Islet of Langerhans (tissue), 1 donor: ENCODE results near the gene SLC2A9.
"Not testable (repeated sequence)": the region's sequence is repeated elsewhere in the genome, so short reads cannot be mapped to it uniquely, and the experiment has no call there.

Experiments used
- FAIRE-seq: peaks from one replicate; lab custom pipeline; 2011; peaks lifted over from hg19 to GRCh38; lab: Jason Lieb, UNC

SLC2A9 gene

DNA sequence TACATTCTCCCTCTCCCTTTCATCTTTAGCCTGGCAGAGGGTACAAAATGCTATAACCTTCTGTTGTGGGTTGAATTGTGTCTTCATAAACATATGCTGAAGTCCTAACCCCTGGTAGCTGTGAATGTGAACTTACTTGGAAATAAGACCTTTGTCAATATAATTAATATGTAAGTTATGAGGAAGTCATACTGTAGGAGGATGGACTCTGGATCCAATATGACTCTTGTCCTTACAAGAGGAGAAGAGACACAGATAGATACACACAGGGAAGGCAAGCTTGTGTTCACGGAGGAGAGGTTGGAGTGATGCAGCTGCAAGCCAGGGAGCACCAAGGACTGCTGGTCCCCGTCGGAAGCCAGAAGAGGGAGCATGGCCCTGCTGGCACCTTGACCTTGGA lies 94.7 kb downstream of the SLC2A9 start:
- FAIRE-seq, result no peak

DNA sequence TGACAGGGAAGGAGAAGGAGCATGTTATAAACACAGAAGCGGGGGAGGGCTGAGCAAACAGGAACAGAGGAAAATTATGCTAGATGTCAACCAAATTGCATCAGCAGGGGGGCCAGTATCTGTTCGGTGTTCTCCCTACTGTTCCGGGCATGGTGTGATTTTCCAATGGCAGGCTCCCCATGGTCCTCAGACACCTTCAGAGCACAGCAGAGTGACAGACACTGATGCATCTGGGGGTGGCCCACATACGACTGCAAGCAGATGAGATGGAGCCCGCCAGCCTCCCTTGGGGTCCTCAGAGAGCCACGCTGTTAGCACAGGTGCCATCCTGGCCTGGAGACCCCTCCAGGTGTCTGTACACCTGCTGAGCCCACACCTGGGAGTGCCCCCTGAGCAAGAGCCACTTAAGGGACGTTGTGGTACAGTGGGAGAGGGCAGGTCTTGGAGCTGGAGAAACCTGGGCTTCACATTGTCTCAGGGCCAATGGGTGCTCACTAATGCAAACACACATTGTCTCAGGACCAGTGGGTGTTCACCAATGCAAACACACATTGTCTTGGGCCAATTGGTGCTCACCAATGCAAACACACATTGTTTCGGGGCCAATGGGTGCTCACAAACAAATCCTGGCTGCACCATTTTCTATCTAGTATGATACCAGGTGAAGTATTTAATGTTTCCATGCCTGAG lies 95.4 kb downstream of the SLC2A9 start:
- no peak for FAIRE-seq

DNA sequence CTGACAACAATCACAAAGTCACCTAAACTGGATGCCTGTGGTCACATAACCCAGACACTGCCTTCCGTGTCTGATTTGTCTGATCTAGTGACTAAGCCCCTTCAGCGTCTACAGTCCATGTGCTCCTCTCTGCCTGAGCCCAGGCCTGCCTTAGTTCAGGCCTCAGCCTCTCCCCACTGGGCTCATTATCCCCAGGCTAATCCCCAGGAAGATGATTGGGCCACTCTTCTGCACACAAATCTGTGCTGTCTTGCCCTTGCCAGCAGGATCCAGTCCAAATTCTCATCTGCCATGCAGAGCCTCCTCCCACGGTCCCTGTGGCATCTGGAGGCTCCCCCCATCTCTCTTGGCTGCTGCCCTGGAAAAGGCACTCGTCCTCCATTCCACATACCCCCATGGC lies 96.5 kb downstream of the SLC2A9 start:
- FAIRE-seq, result no peak

DNA sequence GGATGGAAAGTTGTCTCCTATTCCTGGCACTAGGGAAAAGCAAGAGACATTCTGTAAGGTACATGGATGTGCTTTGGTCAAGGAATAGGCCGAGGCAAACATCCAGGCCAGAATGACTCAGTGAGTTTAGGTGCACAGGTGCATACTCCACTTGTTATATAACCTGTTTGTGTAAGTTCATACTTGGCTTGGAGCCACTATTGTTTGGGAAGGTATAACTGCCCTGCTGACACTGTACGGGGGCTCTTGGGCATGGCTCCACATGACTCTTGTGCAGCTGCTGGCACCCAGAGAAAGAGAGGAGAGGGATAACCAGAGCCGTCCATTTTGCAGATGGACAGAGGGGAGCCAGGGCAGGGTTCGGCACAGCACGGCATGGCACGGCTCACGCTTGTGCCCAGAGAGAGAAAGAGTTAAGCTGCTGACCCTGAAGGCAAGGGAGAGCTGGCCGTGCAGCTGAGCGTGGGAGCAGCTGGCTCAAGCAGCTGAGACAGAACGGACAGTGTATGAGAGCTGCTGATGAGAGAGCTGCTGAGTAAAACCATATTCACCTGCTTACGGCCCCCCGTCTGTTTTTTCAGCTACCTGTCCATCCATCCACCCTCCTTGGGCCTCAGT lies 98.0 kb downstream of the SLC2A9 start:
- no peak for FAIRE-seq

DNA sequence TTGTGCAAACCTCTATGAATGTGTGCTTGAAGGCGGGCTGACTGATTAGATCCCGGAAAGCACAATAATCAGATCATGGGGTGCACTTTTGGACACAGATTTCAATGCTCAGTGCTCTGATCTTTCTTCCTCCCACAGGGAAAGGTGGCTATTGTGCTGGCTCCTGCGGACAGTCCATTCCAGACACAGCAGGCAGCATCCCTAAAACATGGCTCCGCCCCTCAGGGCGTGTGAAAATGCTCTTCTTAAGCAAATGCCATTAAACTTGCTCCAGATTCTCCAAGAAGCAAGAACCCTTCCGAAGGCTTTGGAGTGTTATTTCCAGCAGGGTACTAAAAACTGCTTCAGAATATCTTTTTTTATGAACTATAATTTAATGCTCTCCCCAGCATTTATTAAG lies 100.0 kb downstream of the SLC2A9 start:
- FAIRE-seq, result no peak

DNA sequence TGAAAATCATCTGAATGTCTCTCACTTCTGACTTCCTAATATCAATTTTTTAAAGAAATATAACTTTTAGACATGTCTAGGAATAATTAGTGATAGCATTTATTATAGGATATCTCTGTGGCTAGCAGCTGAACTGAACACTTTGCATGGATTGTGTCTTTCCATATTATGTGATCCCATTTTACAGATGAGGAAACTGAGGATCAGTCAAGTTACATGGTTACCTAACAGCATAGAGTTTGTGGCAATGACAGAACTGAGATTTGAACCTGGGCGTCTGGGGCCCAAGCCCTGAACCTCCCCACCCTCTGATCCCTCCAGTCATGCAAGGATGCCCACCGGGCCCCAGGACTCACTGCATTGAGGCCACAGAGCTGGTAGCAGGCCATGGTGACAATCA lies 101.3 kb downstream of the SLC2A9 start:
- no peak for FAIRE-seq

DNA sequence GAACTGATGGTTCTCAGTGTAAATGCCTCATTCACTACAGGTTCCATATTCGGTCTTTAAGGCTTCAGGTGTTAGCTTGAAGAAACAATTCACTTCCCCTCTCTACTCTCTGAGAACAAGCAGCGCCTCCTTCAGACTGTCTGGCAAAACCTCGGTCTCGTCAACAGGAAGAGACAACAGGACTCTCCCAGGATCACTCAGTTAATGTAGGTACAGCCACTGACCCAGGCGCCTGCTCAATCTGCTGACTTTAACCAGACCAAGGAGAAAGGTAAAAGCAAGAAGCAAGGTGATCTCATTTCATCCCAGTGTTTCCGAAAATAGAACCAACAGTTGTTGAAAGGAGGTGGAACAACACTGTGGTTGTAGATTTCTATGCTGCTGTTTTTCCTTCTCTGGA lies 102.2 kb downstream of the SLC2A9 start:
- no peak for FAIRE-seq

DNA sequence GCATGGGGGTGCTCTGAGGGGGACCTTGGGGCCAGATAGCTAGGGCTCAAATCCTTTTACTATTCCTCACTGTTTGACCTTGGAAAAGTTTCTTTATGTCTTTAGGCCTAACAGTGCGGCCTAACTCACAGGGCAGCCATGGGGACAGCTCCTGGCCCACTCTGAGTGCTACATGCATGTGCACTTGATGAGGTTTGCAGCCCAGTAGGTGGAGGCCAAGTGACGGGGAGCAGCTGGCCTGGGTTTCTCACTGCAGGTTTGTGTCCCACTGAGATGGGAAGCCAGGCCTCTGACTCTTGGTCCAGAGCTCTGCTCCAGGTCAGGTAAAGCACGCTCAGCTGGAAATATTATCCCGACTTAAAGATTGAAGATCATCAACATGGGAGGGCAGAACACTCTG lies 102.8 kb downstream of the SLC2A9 start:
- no peak for FAIRE-seq

DNA sequence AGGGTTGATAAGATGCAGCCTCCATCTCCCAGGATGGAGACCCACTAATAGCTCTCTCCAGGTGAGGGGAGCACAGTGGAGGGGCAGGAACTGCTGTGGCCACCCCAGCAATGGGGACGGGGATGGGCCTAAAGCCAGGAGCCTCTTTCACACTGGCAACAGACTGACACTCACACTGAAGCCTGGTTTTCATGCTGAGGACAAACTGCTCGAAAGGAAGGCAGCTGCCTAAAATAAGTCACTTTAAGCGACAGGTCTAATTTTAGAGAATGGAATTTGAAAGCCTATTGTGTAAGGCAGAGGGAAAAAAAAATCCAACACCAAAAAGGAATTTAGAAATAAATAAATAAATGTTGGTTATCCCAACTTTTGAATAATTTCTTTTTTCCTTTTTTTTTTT lies 104.4 kb downstream of the SLC2A9 start:
- FAIRE-seq, result no peak

DNA sequence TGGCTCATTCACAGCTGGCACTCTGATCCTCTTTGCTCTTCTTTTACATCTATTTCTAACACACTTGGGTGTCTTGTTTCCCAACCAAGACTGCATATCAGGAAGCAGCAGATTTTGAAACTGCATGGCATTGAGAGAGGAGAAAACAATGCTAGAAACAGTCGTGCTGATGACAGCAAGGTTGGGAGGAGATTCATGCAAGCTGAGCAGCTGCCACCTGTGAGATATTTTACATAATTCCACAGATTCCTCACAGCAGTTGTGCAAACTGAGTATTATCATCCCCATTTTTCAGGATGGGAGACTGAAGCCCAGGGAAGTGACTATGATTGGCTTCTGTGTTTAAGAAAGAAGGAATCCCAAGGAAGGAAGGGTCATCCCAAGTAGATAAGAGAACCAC lies 105.0 kb downstream of the SLC2A9 start:
- no peak for FAIRE-seq

DNA sequence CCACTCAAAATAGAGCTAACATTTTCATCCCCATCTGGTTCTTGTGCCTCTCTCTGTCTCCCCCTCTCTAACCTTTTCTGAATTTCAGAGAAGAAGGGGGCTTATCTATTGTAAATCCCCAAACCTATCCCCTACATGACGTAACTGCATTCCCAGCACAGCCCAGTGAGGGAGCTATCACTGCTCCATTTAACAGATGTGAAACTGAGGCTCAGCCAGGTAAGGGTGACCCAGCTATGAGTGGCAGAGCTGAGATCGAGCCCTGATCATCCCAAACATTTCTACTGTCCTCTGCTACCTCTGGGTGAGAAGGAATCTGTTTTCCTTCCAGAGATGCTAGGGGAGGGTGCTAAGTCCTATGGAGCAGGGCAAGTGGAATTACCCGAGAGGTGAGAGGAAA lies 107.5 kb downstream of the SLC2A9 start:
- FAIRE-seq, result no peak

DNA sequence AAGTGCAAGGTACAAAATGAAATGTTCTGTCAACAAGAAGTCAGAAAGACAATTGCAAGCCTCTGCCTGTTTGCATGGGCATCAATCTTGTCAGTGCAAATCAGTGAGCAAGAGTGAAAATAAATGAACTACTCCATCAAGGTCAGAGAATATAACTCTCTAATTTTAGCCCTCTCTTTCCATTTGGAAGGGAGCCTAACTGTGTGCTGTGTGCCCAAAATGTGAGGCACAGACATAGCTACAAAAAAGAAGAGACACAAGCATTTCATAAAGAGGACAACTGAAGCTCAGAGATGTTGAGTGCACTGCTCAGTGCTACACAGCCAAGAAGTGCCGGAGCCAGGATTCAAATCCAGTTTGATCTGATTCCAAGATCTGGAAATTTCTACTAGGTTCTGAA lies 114.3 kb downstream of the SLC2A9 start:
- no peak for FAIRE-seq

DNA sequence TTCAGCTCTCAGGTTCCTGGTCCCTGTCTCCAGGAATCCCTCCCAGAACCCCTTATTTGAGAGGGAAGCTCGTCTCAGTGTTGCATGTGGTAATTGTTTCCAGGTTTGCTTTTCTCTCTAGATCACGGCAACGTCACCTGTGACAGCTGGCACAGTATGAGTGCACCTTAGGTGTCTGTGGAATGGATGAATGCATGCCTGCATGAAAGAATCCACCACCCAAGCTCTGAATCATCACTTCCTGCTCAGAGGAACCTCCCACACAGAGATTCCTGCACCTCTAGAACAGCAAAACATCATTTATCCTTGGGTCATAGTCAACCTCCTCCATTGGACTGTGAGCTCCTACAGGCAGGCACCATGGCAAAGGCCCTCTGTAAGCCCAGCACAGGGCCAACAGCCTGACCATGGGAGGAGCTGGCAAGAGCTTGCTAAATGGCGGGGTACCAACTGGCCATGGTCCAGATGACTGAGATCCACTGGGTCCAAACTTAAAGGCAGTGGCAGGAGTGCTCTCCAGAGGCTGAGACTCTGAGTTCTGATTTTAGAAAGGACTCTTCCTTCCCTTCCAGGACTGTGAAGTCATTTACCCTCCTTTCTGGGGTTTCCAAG lies 116.2 kb downstream of the SLC2A9 start:
- FAIRE-seq, result no peak

DNA sequence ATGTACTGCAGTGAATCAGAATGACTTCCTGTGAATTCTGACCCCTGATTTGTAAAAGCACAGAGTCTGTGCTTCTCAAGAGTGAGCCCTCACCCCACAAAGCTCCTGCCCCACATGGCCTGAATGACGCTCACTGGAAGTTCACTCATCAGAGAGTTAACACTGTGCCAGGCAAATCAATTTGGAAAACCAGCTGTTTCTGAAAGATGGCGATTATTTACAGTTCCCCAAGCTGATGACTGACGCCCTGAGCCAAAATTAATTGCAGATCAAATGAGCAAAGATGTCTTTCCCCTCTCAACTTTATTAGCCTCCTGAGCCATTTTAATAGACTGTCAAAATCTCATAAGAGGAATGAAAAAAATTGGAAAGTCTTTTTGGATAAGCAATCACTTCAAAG lies 118.0 kb downstream of the SLC2A9 start:
- FAIRE-seq, result no peak

DNA sequence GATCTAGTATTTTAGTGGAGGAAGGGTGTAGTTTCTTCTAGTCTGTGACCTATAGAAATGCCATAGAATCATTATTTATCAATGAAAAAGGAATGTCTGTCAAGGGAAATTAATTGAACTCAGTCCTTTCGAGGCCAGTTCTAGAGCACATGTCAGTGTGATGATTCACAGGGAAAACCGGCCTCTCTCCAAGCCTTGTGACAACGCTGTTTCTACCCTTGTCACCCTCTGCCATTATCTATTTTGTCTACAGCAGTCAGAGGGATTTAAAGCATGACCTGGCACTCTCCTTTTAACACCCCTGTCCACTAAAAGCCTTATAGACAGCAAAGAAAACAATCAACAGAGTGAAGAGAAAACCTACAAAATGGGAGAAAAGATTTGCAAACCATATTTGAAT lies 120.0 kb downstream of the SLC2A9 start:
- FAIRE-seq, result no peak

DNA sequence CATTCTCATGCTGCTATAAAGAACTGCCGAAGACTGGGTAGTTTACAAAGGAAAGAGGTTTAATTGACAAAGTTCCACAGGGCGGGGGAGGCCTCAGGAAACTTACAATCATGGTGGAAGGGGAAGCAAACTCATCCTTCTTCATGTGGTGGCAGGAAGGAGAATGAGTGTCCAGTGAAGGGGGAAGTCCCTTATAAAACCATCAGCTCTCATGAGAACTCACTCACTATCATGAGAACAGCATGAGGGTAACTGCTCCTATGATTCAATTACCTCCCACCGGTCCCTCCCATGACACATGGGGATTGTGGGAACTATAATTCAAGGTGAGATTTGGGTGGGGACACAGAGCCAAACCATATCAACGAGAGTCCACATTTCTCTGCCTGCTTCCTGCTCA lies 120.7 kb downstream of the SLC2A9 start:
- not testable (repeated sequence) for FAIRE-seq

DNA sequence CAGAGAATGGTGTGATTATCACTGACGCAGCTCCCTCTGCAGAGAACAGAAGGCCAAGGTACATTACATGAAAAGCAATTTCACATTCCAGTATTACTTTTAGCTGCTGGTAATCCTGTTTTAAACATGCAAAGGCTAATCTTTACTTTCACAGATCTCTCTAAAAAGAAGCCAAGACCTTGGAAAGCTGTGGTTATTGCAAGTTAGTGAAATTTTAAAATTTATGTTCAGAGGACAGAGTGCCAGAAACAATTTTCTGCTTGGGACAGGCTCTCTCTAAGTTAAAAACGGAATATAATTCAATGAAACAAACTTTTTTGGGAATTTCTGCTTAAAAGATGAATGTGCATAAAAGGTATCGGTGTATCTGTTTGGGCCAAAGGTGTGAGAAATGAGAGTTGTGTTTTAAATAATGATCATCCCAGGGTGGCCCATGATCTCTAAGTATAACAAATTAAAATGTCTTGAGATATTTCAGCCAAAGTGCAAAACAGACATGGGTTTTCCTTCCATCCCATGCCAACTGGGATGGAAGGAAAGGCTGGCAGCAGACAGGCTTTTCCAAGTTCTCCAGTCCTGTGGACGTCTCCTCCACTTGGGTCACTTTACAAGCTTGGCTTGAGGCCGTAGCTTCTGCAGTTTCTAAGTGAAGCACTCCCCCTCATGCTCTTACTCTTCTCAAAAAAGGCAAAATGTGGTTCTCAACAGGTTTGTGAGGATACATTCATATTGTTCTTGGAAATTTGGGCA lies 121.8 kb downstream of the SLC2A9 start:
- no peak for FAIRE-seq

DNA sequence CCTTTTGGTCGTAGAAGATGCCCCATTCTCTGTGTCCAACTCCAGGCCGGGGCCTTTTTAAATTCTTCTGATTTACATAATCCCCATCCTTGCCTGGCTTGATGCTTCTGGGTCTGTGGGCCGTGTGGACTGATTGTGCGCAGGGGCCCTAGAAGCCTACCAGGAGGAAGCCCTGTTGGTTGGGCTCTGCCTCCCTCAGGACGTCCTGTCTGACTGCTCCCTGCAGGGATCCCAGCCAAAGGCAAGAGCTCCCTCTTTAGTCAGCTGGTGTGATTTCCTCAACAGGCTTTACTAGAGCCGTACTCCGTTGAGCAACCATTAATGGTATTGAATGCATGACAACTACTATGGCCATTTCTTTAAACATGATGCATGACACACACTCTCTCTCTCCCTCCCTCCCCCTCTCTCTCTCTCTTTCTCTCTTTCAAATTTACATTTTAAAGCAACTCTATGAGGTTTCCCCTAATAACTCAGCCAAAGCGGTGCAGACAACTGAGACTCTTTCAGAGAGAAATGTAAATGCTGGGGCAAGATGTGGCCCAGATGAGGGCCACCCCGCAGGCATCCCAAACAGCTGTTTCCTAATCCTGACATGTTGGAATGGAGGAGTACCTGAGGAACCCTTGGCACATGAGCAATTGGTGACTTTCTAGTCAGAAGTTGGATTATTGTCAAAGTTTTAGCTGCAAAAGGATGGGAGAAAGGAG lies 122.5 kb downstream of the SLC2A9 start:
- no peak for FAIRE-seq

DNA sequence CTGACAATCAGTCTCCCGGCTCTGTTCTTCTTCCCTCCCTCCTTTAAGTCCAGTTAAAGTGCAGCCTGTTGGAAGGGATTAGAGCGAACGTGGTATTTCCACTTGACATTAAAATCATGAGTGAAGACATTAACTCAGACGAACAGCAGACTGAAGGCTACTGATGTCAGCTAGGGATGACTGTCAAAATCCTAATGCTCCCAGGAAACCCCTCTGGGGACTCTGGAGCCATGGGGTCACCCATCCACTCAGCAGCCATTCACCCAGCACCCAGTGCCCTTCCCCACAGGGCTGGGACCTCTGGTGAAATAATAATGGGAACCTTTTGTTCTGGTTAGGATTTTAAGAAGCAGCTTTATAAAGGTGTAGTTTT lies 126.0 kb downstream of the SLC2A9 start:
- no peak for FAIRE-seq

DNA sequence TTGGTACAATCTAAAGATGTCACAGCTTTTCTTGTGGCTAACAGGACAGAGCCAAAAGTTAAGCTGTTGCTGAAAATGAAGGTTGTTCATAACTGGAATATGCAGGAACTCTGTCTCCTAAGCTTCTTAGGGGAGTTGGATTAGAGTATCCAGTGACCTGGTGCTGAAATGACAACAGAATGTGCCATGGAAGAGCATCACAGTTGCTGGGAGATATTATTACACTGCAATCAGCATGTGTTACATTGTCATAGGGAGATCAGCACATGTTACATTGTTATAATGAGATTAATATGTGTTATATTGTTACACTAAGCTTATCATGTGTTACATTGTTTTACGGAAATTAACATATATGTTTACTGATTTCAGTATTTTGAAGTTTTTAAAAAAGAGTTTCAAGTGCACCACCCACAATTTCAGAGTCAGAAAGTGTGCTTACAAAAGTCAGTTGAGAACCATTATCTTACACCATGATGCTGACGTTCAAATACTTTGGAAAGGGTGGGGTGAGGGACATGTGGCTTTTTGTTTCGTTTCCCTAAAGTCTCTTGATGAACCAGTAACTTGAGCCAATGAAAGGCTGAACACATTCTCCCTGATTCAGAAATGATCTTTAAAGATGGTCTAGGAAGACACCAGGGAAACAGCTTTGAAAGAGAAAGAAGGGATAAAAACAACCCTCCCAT lies 126.5 kb downstream of the SLC2A9 start:
- no peak for FAIRE-seq

DNA sequence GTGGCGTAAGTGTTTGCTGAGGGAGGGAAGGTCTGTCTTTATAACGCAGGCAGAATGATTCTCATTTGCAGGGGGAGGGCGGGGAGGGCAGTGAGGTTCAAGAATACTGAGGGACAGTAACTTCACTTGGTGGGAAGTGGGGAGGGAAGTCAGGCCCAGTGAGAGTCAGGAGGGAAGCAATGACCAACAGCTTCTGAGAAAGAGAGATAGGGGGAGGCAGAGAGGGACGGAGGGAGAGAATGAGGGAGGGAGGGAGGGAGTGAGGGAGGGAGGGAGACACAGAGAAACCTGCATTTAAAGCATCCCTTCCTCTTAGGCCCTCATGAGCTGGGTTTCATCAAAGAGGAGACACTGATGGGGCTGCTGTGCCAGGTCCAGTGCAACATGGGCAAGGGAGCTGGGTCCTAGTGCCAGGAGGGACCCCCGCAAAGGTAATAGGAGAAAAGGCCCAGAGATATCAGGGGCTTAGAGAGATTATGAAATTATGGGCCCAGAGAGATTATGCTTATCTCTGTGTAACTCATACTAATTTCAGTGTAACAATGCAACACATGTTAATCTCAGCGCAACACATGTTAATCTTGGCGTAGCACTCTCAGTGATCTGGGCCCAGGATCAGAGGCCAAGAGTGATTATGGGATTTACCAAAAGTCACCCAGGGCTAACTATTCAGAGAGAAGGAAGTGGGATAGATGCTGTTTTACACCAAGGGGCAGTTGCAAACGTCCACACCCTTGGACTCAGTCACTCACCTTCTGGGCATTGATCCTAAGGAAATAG lies 127.8 kb downstream of the SLC2A9 start:
- no peak for FAIRE-seq
